DLD1 (cell line): Measurements from ENCODE around the gene DCUN1D1.

ENCODE experiments used
- in situ Hi-C: cut with HindIII; loops from 2 replicates; pipeline ENCODE4 v1.10.0; 2017; ENCODE audit warnings: low sequenced_read_pairs

Gene DCUN1D1

GRCh38 chr3:182973047-182973446, 7.3 kb downstream of the DCUN1D1 start:
- in situ Hi-C loops = no loop called here

- in situ Hi-C loops = no loop called here
Measured at GRCh38 chr3:182972387-182972786, 8.0 kb downstream of the DCUN1D1 start.

- in situ Hi-C loops = no loop called here
Measured at GRCh38 chr3:182971637-182972036, 8.7 kb downstream of the DCUN1D1 start.

- in situ Hi-C loops = no loop called here
Measured at GRCh38 chr3:182970811-182971418, 9.4 kb downstream of the DCUN1D1 start.

GRCh38 chr3:182969853-182970252, 10.5 kb downstream of the DCUN1D1 start:
- in situ Hi-C loops = no loop called here

- in situ Hi-C loops = no loop called here
Measured at GRCh38 chr3:182969277-182969676, 11.1 kb downstream of the DCUN1D1 start.

GRCh38 chr3:182967218-182968204, 12.8 kb downstream of the DCUN1D1 start:
- in situ Hi-C loops = no loop called here

GRCh38 chr3:182965861-182966366, 14.4 kb downstream of the DCUN1D1 start:
- in situ Hi-C loops = no loop called here

- in situ Hi-C loops = no loop called here
Measured at GRCh38 chr3:182964179-182964578, 16.2 kb downstream of the DCUN1D1 start.

- in situ Hi-C loops = no loop called here
Measured at GRCh38 chr3:182962166-182962565, 18.2 kb downstream of the DCUN1D1 start.

- in situ Hi-C loops = no loop called here
Measured at GRCh38 chr3:182959474-182960350, 20.6 kb downstream of the DCUN1D1 start.

GRCh38 chr3:182957676-182958266, 22.6 kb downstream of the DCUN1D1 start:
- in situ Hi-C loops = no loop called here

GRCh38 chr3:182957226-182957625, 23.1 kb downstream of the DCUN1D1 start:
- in situ Hi-C loops = no loop called here

GRCh38 chr3:182954553-182955235, 25.6 kb downstream of the DCUN1D1 start:
- in situ Hi-C loops = no loop called here

GRCh38 chr3:182949688-182950087, 30.6 kb downstream of the DCUN1D1 start:
- in situ Hi-C loops = no loop called here

- in situ Hi-C loops = no loop called here
Measured at GRCh38 chr3:182948305-182948704, 32.0 kb downstream of the DCUN1D1 start.

GRCh38 chr3:182947888-182948287, 32.5 kb downstream of the DCUN1D1 start:
- in situ Hi-C loops = no loop called here

GRCh38 chr3:182941719-182942118, 38.6 kb downstream of the DCUN1D1 start:
- in situ Hi-C loops = no loop called here

GRCh38 chr3:182940266-182940808, 40.0 kb downstream of the DCUN1D1 start:
- in situ Hi-C loops = no loop called here
